Measurements from ENCODE around the gene WEE1. TPM values are rescaled to one million over a fixed set of nuclear protein-coding genes. Genes with fewer than 3 reads are reported as not detected.

Gene WEE1
- total and polyA plus RNA-seq, 10 of the 15 experiments (the other 5 are each of a cell fraction or from before 2014, with no cell fraction given), result 13.8 to 69.5 (median 45.4) TPM

DNA sequence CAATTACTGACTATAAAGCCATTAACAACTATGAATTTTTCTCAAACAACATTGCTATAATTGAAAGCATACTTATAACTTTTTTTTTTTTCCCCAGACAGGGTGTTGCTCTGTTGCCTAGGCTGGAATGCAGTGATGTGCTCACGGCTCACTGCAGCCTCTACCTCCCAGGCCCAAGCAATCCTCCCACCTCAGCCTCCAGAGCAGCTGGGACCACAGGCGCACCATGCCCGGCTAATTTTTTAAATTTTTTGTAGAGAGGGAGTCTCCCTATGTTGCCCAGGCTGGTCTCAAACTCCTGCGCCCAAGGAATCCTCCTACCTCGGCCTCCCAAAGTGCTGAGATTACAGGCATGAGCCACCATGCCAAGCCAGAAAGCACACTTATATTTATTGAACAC is 6.1 kb upstream of the WEE1 start (continued):
- TF ChIP-seq, protein P1, sequence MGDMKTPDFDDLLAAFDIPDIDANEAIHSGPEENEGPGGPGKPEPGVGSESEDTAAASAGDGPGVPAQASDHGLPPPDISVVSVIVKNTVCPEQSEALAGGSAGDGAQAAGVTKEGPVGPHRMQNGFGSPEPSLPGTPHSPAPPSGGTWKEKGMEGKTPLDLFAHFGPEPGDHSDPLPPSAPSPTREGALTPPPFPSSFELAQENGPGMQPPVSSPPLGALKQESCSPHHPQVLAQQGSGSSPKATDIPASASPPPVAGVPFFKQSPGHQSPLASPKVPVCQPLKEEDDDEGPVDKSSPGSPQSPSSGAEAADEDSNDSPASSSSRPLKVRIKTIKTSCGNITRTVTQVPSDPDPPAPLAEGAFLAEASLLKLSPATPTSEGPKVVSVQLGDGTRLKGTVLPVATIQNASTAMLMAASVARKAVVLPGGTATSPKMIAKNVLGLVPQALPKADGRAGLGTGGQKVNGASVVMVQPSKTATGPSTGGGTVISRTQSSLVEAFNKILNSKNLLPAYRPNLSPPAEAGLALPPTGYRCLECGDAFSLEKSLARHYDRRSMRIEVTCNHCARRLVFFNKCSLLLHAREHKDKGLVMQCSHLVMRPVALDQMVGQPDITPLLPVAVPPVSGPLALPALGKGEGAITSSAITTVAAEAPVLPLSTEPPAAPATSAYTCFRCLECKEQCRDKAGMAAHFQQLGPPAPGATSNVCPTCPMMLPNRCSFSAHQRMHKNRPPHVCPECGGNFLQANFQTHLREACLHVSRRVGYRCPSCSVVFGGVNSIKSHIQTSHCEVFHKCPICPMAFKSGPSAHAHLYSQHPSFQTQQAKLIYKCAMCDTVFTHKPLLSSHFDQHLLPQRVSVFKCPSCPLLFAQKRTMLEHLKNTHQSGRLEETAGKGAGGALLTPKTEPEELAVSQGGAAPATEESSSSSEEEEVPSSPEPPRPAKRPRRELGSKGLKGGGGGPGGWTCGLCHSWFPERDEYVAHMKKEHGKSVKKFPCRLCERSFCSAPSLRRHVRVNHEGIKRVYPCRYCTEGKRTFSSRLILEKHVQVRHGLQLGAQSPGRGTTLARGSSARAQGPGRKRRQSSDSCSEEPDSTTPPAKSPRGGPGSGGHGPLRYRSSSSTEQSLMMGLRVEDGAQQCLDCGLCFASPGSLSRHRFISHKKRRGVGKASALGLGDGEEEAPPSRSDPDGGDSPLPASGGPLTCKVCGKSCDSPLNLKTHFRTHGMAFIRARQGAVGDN (IDR thresholded peaks at IDR 0.05), result no peak

DNA sequence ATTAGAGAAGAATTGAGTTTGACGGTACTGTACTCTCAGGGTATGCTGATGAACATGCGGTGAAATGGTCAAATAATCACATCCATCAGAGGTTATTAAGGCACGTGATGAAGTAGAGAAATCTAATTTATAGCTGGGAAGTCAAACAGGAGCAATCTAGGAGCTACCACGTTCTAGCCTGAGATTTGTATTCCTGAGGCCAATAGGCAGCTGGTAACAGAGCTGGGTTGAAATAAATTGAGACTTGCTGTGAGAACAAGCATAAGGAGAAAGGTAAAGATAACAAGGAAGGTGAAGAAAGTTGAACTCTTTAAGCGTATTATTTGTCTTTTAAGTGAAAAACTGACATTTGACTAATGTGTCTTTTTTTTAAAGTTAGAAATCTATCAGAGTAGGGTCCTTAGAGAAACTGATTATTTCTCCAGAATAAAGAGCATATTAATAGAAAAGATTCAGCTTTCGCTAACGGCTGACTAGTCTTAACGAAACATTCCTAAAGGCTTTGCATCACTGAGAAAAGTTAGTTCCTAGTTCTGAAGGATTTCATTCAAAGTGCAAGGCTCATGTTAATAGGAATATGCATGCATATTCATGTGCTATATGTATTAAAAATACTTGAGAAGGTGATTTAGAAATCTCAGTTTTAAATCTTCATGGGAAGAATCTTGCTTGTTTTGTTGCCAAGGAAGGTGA is 5.2 kb upstream of the WEE1 start:
- H3K4me2 ChIP-seq (ENCODE audit: control insufficient read depth, insufficient read depth), result no peak overlapping the region
- intact Hi-C loops (cut with micrococcal nuclease; ENCODE audit: unreplicated experiment), result loop anchor here (5.0 kb wide), 1 partner anchor 51 kb away; no protein-coding TSS in a partner anchor
- ATAC-seq (no peak), DNase-seq (ENCODE audit: low read depth, low spot score) (no peak), FAIRE-seq (no peak)
- H3K4me1 ChIP-seq (ENCODE audit: control insufficient read depth, insufficient read depth, low read length), result peaks cover 21% of the 10 kb centered on the region
- no peaks in the 10 kb centered on the region for H3K27me3 ChIP-seq (replicated peaks in 1 of 2; ENCODE audit: control insufficient read depth in 2 of 2, insufficient read depth in 2 of 2, low read length in 1 of 2)
- no TSS peak for BruUV-seq (replicated peaks)
- H3K4me3 ChIP-seq, result no peak overlapping the region
- POLR2A ChIA-PET, result interaction anchor here (0.9 kb wide), 1 partner anchor 9 kb away, joined by 3 read pairs; no protein-coding TSS in a partner anchor
- no peak overlapping the region for H2AFZ ChIP-seq (ENCODE audit: control insufficient read depth, low read depth, low read length)
- CTCF ChIA-PET, result interaction anchor here (0.9 to 2.3 kb wide), 4 partner anchors 9 to 180 kb away, joined by 3 to 6 read pairs (median 4); no protein-coding TSS in a partner anchor
- no peaks in the 10 kb centered on the region for H4K20me1 ChIP-seq (ENCODE audit: control insufficient read depth, insufficient read depth)
- WGBS (ENCODE audit: insufficient coverage, insufficient replicate concordance, low lambda C conversion rate, missing lambda C conversion rate), result 86% methylated on average over 8 of the region's 8 CpGs
- SMC1A ChIA-PET (ENCODE audit: uncharacterized antibody, unreplicated experiment), result interaction anchor here (1.5 to 6.1 kb wide), 2 partner anchors 8 to 29 kb away, joined by 6 to 35 read pairs; no protein-coding TSS in a partner anchor
- H3K27ac ChIP-seq (ENCODE audit: control insufficient read depth, insufficient read depth), result no peak overlapping the region
- RAD21 ChIA-PET (ENCODE audit: unreplicated experiment), result interaction anchor here (1.3 kb wide), 1 partner anchor 9 kb away, joined by 7 read pairs; no protein-coding TSS in a partner anchor
- peaks cover 1% of the 10 kb centered on the region for H3K79me2 ChIP-seq (ENCODE audit: control insufficient read depth, insufficient read depth, low read length)
- no peaks in the 10 kb centered on the region for H3K36me3 ChIP-seq (ENCODE audit: control insufficient read depth in 2 of 2, insufficient read depth in 2 of 2, low read length in 1 of 2)
- H3K9me3 ChIP-seq (replicated peaks; ENCODE audit: control insufficient read depth, insufficient read depth, low read length), result no peaks in the 10 kb centered on the region
- no peak overlapping the region for H3K9ac ChIP-seq (ENCODE audit: control insufficient read depth, insufficient read depth, low read length)
- in situ Hi-C loops (cut with MboI), result no loop called here
- TF ChIP-seq, protein P2, sequence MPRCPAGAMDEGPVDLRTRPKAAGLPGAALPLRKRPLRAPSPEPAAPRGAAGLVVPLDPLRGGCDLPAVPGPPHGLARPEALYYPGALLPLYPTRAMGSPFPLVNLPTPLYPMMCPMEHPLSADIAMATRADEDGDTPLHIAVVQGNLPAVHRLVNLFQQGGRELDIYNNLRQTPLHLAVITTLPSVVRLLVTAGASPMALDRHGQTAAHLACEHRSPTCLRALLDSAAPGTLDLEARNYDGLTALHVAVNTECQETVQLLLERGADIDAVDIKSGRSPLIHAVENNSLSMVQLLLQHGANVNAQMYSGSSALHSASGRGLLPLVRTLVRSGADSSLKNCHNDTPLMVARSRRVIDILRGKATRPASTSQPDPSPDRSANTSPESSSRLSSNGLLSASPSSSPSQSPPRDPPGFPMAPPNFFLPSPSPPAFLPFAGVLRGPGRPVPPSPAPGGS (IDR thresholded peaks at IDR 0.05; ENCODE audit: borderline replicate concordance, insufficient read depth, low read depth, low read length, poor library complexity, severe bottlenecking), result no peak
- no peak for TF ChIP-seq SP1 (IDR thresholded peaks at IDR 0.05; ENCODE audit: low read depth, low read length)
- TF ChIP-seq KAT2A (conservative IDR thresholded peaks at IDR 0.05; ENCODE audit: control insufficient read depth, low read depth, low read length), result no peak
- TF ChIP-seq, protein P3, sequence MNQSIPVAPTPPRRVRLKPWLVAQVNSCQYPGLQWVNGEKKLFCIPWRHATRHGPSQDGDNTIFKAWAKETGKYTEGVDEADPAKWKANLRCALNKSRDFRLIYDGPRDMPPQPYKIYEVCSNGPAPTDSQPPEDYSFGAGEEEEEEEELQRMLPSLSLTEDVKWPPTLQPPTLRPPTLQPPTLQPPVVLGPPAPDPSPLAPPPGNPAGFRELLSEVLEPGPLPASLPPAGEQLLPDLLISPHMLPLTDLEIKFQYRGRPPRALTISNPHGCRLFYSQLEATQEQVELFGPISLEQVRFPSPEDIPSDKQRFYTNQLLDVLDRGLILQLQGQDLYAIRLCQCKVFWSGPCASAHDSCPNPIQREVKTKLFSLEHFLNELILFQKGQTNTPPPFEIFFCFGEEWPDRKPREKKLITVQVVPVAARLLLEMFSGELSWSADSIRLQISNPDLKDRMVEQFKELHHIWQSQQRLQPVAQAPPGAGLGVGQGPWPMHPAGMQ (IDR thresholded peaks at IDR 0.05; ENCODE audit: borderline replicate concordance), result no peak
- no peak for TF ChIP-seq SRF (IDR thresholded peaks at IDR 0.05; ENCODE audit: low read depth in 2 of 2, low read length in 2 of 2)
- TF ChIP-seq, protein P4, sequence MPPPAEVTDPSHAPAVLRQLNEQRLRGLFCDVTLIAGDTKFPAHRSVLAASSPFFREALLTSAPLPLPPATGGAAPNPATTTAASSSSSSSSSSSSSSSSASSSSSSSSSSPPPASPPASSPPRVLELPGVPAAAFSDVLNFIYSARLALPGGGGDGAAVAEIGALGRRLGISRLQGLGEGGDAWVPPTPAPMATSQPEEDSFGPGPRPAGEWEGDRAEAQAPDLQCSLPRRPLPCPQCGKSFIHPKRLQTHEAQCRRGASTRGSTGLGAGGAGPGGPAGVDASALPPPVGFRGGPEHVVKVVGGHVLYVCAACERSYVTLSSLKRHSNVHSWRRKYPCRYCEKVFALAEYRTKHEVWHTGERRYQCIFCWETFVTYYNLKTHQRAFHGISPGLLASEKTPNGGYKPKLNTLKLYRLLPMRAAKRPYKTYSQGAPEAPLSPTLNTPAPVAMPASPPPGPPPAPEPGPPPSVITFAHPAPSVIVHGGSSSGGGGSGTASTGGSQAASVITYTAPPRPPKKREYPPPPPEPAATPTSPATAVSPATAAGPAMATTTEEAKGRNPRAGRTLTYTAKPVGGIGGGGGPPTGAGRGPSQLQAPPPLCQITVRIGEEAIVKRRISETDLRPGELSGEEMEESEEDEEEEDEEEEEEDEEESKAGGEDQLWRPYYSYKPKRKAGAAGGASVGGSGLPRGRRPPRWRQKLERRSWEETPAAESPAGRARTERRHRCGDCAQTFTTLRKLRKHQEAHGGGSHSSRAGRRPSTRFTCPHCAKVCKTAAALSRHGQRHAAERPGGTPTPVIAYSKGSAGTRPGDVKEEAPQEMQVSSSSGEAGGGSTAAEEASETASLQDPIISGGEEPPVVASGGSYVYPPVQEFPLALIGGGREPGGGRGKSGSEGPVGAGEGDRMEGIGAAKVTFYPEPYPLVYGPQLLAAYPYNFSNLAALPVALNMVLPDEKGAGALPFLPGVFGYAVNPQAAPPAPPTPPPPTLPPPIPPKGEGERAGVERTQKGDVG (CRISPR knock-in tag; IDR thresholded peaks at IDR 0.05), result no peak
- TF ChIP-seq PAX8 (IDR thresholded peaks at IDR 0.05), result no peak
- TF ChIP-seq IKZF1 (conservative IDR thresholded peaks at IDR 0.05), result no peak
- TF ChIP-seq ATF7 (IDR thresholded peaks at IDR 0.05; ENCODE audit: low read depth), result no peak
- TF ChIP-seq FOXK2 (IDR thresholded peaks at IDR 0.05), result no peak

Measured in GM12878 (cell line).